SK-N-SH treated with all-trans-retinoic acid at 6 μM for 48 hours (cell line): ENCODE data around the gene CEP192.

Experiments used
- ATAC-seq: fragments of 200-7000 bp; cut with Tn5 transposase; 3 replicates; pipeline ENCODE4 v1.9.1; 2020; ENCODE audit warnings: mild to moderate bottlenecking, moderate library complexity
- ARNTL ChIP-seq: fragments of 450-650 bp; formaldehyde crosslinking; IDR thresholded peaks from 2 replicates; pipeline ENCODE4 v1.5.0; 2020; ENCODE audit warnings: low read depth, mild to moderate bottlenecking, moderate library complexity, borderline replicate concordance
- BACH2 ChIP-seq: fragments of 250-450 bp; sonication (Bioruptor Pico); IDR thresholded peaks from 2 replicates; pipeline ENCODE4 v1.9.0; 2021; ENCODE audit warnings: mild to moderate bottlenecking, borderline replicate concordance
- CSDC2 ChIP-seq: fragments of 250-450 bp; sonication (Bioruptor Pico); IDR thresholded peaks from 2 replicates; pipeline ENCODE4 v1.5.0; 2020; ENCODE audit warnings: mild to moderate bottlenecking, moderate library complexity
- ISL1 ChIP-seq: fragments of 250-450 bp; sonication (Bioruptor Pico); IDR thresholded peaks from 2 replicates; pipeline ENCODE4 v2.1.2; 2022; ENCODE audit warnings: mild to moderate bottlenecking, moderate library complexity
- PPARA ChIP-seq: fragments of 250-450 bp; sonication (Bioruptor Pico); IDR thresholded peaks from 2 replicates; pipeline ENCODE4 v1.5.0; 2020; ENCODE audit warnings: mild to moderate bottlenecking, borderline replicate concordance
- RARB ChIP-seq: fragments of 250-450 bp; sonication (Bioruptor Pico); IDR thresholded peaks from 2 replicates; pipeline ENCODE4 v1.8.0; 2021; ENCODE audit warnings: mild to moderate bottlenecking, moderate library complexity
- SNAI2 ChIP-seq: fragments of 250-450 bp; sonication (Bioruptor Pico); IDR thresholded peaks from 2 replicates; pipeline ENCODE4 v1.5.0; 2020; ENCODE audit warnings: mild to moderate bottlenecking, moderate library complexity
- TCF4 ChIP-seq: fragments of 250-450 bp; sonication (Bioruptor Pico); IDR thresholded peaks from 2 replicates; pipeline ENCODE4 v1.8.0; 2021; ENCODE audit warnings: mild to moderate bottlenecking, moderate library complexity, borderline replicate concordance
- ZC3H10 ChIP-seq: fragments of 250-450 bp; sonication (Bioruptor Pico); IDR thresholded peaks from 2 replicates; pipeline ENCODE4 v1.5.1; 2021; ENCODE audit warnings: mild to moderate bottlenecking, moderate library complexity
- ZFP3 ChIP-seq: fragments of 250-450 bp; sonication (Bioruptor Pico); IDR thresholded peaks from 2 replicates; pipeline ENCODE4 v1.5.0; 2020; ENCODE audit warnings: mild to moderate bottlenecking, moderate library complexity
- ZFP30 ChIP-seq: fragments of 450-650 bp; formaldehyde crosslinking; IDR thresholded peaks from 2 replicates; pipeline ENCODE4 v1.5.0; 2022; ENCODE audit warnings: mild to moderate bottlenecking, moderate library complexity
- ZNF565 ChIP-seq: fragments of 450-650 bp; formaldehyde crosslinking; conservative IDR thresholded peaks from 2 replicates; pipeline ENCODE4 v1.5.0; 2020; ENCODE audit warnings: low read depth, mild to moderate bottlenecking, moderate library complexity
- ZNF70 ChIP-seq: fragments of 450-650 bp; formaldehyde crosslinking; IDR thresholded peaks from 2 replicates; pipeline ENCODE4 v1.5.0; 2020; ENCODE audit warnings: mild to moderate bottlenecking, moderate library complexity
- ZNF8 ChIP-seq: fragments of 450-650 bp; formaldehyde crosslinking; IDR thresholded peaks from 2 replicates; pipeline ENCODE4 v1.5.0; 2020; ENCODE audit warnings: mild to moderate bottlenecking, moderate library complexity
- TF ChIP-seq, protein P1 (sequence below): fragments of 250-450 bp; sonication (Bioruptor Pico); IDR thresholded peaks from 2 replicates; pipeline ENCODE4 v1.8.0; 2020; ENCODE audit warnings: mild to moderate bottlenecking, moderate library complexity, borderline replicate concordance
- TF ChIP-seq, protein P2 (sequence below): fragments of 250-450 bp; sonication (Bioruptor Pico); IDR thresholded peaks from 2 replicates; pipeline ENCODE4 v1.8.0; 2021; ENCODE audit warnings: low read depth, mild to moderate bottlenecking, moderate library complexity, borderline replicate concordance
- TF ChIP-seq, protein P3 (sequence below): fragments of 250-450 bp; sonication (Bioruptor Pico); IDR thresholded peaks from 2 replicates; pipeline ENCODE4 v1.5.0; 2020; ENCODE audit warnings: mild to moderate bottlenecking, moderate library complexity
- TF ChIP-seq, protein P4 (sequence below): fragments of 250-450 bp; sonication (Bioruptor Pico); IDR thresholded peaks from 2 replicates; pipeline ENCODE4 v1.5.1; 2021; ENCODE audit warnings: mild to moderate bottlenecking, moderate library complexity

CEP192 gene

DNA sequence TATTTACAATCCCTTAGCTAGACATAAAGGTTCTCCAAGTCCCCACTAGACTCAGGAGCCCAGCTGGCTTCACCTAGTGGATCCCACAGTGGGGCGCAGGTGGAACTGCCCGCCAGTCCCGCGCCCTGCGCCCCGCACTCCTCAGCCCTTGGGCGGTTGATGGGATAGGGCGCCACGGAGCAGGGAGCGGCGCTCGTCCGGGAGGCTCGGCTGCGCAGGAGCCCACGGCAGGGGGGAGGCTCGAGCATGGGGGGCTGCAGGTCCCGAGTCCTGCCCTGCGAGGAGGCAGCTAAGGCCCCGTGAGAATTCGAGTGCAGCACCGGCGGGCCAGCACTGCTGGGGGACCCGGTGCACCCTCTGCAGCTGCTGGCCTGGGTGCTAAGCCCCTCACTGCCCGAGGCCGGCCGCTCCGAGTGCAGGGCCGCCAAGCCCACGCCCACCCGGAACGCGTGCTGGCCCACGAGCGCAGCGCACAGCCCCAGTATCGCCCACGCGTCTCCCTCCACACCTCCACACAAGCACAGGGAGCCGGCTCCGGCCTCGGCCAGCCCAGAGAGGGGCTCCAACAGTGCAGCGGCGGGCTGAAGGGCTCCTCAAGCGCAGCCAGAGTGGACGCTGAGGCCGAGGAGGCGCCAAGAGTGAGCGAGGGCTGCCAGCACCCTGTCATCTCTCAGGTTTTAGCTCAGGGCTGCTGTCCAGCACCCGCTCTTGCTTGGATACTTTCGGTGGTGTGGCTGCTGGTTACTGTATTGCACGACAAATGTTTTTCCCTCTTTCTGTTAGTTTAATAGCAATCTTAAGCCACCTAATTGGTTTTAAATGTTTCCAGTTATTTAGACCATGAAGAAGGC lies 143.6 kb downstream of the CEP192 start:
- no peak for ATAC-seq
- TF ChIP-seq ISL1 (CRISPR knock-in tag) (no peak), TCF4 (CRISPR knock-in tag) (no peak)

DNA sequence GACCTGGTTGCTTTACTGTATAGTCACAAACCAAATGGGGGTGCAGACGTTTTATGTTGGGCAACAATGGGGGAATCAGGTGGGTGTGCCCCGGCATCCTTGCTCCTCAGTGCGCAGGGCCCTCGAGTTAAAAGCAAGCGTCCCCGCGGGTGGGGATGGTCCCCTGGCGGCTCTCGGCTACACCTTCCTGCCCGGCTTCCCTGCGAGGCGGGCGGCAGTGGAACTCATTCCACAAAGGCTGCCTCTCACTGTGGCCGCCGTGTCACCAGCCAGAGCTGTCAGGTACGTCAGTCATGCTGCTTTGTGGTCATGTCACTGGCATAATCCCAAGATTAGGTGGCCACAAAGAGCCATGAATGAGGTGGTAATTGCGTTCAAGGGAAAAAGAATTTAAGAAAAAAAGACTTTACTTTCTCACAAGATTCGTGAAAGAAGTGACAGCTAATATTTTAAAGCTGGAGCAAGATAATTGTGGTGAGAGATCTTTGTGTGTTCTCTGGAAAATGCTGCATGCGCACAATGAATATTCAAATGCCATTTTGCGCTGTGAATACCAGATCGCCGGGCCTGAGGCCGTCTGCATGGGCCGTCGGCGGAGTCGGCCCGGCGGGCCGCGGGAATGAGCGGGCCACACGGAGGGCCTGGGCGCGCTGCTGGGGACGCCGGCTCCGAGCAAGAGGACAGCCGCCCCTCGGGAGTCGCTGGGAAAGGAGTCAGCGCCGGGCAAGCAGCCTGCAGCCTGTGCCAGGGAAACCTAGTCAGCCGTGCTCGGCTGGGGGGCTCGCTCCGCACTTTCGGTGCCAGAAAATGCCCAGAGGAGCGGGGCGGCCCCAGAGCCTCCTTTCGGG lies 145.1 kb downstream of the CEP192 start:
- peak; percentile 58 for ATAC-seq
- no peak for TF ChIP-seq RARB (CRISPR knock-in tag)
- TF ChIP-seq ZC3H10 (CRISPR knock-in tag): no peak
- TF ChIP-seq ARNTL (CRISPR knock-in tag): no peak
- TF ChIP-seq ZFP3 (CRISPR knock-in tag): no peak
- TF ChIP-seq, protein P1, sequence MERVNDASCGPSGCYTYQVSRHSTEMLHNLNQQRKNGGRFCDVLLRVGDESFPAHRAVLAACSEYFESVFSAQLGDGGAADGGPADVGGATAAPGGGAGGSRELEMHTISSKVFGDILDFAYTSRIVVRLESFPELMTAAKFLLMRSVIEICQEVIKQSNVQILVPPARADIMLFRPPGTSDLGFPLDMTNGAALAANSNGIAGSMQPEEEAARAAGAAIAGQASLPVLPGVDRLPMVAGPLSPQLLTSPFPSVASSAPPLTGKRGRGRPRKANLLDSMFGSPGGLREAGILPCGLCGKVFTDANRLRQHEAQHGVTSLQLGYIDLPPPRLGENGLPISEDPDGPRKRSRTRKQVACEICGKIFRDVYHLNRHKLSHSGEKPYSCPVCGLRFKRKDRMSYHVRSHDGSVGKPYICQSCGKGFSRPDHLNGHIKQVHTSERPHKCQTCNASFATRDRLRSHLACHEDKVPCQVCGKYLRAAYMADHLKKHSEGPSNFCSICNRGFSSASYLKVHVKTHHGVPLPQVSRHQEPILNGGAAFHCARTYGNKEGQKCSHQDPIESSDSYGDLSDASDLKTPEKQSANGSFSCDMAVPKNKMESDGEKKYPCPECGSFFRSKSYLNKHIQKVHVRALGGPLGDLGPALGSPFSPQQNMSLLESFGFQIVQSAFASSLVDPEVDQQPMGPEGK: no peak
- TF ChIP-seq ZNF70: no peak
- no peak for TF ChIP-seq ISL1 (CRISPR knock-in tag)
- TF ChIP-seq BACH2: no peak
- no peak for TF ChIP-seq ZNF8 (CRISPR knock-in tag)
- TF ChIP-seq, protein P2, sequence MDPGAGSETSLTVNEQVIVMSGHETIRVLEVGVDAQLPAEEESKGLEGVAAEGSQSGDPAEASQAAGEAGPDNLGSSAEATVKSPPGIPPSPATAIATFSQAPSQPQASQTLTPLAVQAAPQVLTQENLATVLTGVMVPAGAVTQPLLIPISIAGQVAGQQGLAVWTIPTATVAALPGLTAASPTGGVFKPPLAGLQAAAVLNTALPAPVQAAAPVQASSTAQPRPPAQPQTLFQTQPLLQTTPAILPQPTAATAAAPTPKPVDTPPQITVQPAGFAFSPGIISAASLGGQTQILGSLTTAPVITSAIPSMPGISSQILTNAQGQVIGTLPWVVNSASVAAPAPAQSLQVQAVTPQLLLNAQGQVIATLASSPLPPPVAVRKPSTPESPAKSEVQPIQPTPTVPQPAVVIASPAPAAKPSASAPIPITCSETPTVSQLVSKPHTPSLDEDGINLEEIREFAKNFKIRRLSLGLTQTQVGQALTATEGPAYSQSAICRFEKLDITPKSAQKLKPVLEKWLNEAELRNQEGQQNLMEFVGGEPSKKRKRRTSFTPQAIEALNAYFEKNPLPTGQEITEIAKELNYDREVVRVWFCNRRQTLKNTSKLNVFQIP (CRISPR knock-in tag): no peak
- TF ChIP-seq ZNF565 (CRISPR knock-in tag): no peak
- TF ChIP-seq, protein P3, sequence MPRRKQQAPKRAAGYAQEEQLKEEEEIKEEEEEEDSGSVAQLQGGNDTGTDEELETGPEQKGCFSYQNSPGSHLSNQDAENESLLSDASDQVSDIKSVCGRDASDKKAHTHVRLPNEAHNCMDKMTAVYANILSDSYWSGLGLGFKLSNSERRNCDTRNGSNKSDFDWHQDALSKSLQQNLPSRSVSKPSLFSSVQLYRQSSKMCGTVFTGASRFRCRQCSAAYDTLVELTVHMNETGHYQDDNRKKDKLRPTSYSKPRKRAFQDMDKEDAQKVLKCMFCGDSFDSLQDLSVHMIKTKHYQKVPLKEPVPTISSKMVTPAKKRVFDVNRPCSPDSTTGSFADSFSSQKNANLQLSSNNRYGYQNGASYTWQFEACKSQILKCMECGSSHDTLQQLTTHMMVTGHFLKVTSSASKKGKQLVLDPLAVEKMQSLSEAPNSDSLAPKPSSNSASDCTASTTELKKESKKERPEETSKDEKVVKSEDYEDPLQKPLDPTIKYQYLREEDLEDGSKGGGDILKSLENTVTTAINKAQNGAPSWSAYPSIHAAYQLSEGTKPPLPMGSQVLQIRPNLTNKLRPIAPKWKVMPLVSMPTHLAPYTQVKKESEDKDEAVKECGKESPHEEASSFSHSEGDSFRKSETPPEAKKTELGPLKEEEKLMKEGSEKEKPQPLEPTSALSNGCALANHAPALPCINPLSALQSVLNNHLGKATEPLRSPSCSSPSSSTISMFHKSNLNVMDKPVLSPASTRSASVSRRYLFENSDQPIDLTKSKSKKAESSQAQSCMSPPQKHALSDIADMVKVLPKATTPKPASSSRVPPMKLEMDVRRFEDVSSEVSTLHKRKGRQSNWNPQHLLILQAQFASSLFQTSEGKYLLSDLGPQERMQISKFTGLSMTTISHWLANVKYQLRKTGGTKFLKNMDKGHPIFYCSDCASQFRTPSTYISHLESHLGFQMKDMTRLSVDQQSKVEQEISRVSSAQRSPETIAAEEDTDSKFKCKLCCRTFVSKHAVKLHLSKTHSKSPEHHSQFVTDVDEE: no peak
- no peak for TF ChIP-seq SNAI2 (CRISPR knock-in tag)
- TF ChIP-seq TCF4 (CRISPR knock-in tag): no peak
- no peak for TF ChIP-seq PPARA (CRISPR knock-in tag)

DNA sequence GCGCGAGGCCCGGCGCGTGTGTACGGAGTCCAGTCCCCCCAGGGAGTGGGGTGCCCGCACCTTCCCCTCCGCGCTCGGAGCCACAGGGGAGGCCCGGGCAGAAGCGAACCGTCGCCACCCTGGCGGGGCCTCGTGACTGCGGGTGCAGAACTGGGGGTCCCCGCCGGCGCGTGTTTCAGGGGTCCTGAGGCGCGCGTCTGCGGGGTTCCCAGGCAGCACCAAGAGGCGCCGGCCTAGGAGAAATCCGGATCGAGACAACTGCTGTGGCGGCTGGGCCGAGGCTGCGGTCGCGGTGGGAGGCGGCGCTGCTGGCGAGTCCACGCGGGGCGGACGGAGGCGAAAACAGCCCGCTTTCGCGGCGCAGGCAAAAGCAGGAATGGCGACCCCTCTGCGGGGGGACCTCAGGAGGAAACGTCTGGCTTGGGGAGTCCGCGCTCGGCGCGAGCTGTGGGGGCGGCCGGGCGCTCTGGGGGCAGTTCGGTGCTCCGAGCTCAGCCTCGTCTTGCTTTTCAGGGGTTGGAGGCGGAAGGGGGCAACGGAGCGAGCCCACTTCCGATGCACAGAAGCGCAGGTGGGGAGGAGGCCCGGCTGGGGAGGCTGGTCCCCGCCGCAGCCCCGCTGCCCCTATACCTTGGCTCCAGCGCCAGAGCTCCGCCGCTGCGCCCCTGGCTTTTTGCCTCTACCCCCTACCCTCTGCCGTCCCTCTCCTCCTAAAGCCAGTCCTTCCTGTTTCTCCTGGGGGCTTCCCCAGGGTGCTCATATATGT lies 145.9 kb downstream of the CEP192 start:
- peak; percentile 79 for ATAC-seq
- TF ChIP-seq, protein P3: no peak
- TF ChIP-seq ZFP3 (CRISPR knock-in tag): no peak
- TF ChIP-seq SNAI2 (CRISPR knock-in tag): no peak
- TF ChIP-seq, protein P4, sequence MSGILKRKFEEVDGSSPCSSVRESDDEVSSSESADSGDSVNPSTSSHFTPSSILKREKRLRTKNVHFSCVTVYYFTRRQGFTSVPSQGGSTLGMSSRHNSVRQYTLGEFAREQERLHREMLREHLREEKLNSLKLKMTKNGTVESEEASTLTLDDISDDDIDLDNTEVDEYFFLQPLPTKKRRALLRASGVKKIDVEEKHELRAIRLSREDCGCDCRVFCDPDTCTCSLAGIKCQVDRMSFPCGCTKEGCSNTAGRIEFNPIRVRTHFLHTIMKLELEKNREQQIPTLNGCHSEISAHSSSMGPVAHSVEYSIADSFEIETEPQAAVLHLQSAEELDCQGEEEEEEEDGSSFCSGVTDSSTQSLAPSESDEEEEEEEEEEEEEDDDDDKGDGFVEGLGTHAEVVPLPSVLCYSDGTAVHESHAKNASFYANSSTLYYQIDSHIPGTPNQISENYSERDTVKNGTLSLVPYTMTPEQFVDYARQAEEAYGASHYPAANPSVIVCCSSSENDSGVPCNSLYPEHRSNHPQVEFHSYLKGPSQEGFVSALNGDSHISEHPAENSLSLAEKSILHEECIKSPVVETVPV (CRISPR knock-in tag): no peak
- TF ChIP-seq CSDC2 (CRISPR knock-in tag): no peak
- no peak for TF ChIP-seq BACH2
- TF ChIP-seq ARNTL (CRISPR knock-in tag): no peak
- TF ChIP-seq, protein P2 (CRISPR knock-in tag): no peak
- TF ChIP-seq, protein P1: no peak
- TF ChIP-seq ZFP30 (CRISPR knock-in tag): no peak
- TF ChIP-seq ZNF565 (CRISPR knock-in tag): no peak
- no peak for TF ChIP-seq ZNF8 (CRISPR knock-in tag)
